AG04450 (cell line): Measurements from ENCODE around the gene FCHSD2. TPM values are rescaled to one million over a fixed set of nuclear protein-coding genes. Genes with fewer than 3 reads are reported as not detected.

Experiments used
- CTCF ChIA-PET: fragments of 300-600, 350-600 bp; formaldehyde crosslinking; extraction: SDS; loops from one replicate; lab custom pipeline; 2022; ENCODE audit warnings: antibody characterized with exemption, inconsistent platforms; lab: Charles Lee
- POLR2A ChIA-PET: fragments of 350-600 bp; formaldehyde crosslinking; extraction: SDS; loops from one replicate; lab custom pipeline; 2021; ENCODE audit warnings: antibody characterized with exemption, inconsistent platforms; lab: Yijun Ruan, JAX
- DNase-seq: peaks from one replicate; pipeline ENCODE4 v3.0.0-alpha.2; 2011; ENCODE audit warnings: low read depth, low spot score
- H3K27ac ChIP-seq: one replicate; pipeline ENCODE4 v1.5.1; 2012; ENCODE audit warnings: low read depth, low read length, control low read depth
- H3K27me3 ChIP-seq: one replicate; pipeline ENCODE4 v1.6.0; 2012; ENCODE audit warnings: low read length; ENCODE audit not compliant: control insufficient read depth, insufficient read depth
- H3K4me3 ChIP-seq: 2 replicates; pipeline ENCODE4 v1.5.1; 2011; ENCODE audit warnings: mild to moderate bottlenecking, low read depth, low read length, control low read depth
- H3K9me3 ChIP-seq: 2 replicates; pipeline ENCODE4 v1.5.1; 2012; ENCODE audit warnings: low read length; ENCODE audit not compliant: control insufficient read depth, insufficient read depth
- polyA plus RNA-seq: library from polyadenylated mRNA; depleted of rRNA; stranded (reverse); fragments of >200 nt; gene quantifications from 2 replicates; pipeline ENCODE4 v1.2.3, GENCODE V29; 2011
- TF ChIP-seq, protein P1 (sequence below): IDR thresholded peaks from 2 replicates; pipeline ENCODE4 v1.5.1; 2011; ENCODE audit warnings: low read depth, low read length, control low read depth, inconsistent platforms

FCHSD2 gene
- polyA plus RNA-seq, 1 experiment = 24.7 TPM

DNA sequence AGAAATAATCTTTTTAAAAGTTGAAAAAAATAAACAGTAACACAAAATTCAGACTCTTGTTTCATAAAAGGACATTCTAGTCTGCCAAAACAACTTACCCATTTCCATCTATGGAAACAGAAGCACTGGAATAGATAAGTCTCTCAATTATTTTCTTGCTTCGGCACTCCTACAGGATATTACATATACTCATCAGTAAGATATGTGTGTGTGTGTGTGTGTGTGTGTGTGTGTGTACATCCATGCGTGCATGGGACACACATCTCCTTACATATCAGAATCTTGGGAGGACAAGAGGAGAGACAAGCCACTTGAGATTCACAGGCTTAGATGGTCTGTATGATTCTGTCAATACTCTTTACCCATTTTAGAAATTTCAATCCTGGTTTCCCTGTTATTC, 183.3 kb downstream of the FCHSD2 start:
- Histone ChIP-seq H3K9me3 (no peaks in the 10 kb centered on the region), H3K27me3 (no peaks in the 10 kb centered on the region), H3K27ac (no peak overlapping the region), H3K4me3 (no peak overlapping the region)
- POLR2A ChIA-PET = no interaction called here
- CTCF ChIA-PET = no interaction called here
- TF ChIP-seq, protein P1, sequence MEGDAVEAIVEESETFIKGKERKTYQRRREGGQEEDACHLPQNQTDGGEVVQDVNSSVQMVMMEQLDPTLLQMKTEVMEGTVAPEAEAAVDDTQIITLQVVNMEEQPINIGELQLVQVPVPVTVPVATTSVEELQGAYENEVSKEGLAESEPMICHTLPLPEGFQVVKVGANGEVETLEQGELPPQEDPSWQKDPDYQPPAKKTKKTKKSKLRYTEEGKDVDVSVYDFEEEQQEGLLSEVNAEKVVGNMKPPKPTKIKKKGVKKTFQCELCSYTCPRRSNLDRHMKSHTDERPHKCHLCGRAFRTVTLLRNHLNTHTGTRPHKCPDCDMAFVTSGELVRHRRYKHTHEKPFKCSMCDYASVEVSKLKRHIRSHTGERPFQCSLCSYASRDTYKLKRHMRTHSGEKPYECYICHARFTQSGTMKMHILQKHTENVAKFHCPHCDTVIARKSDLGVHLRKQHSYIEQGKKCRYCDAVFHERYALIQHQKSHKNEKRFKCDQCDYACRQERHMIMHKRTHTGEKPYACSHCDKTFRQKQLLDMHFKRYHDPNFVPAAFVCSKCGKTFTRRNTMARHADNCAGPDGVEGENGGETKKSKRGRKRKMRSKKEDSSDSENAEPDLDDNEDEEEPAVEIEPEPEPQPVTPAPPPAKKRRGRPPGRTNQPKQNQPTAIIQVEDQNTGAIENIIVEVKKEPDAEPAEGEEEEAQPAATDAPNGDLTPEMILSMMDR = no peak
- no peak for DNase-seq

DNA sequence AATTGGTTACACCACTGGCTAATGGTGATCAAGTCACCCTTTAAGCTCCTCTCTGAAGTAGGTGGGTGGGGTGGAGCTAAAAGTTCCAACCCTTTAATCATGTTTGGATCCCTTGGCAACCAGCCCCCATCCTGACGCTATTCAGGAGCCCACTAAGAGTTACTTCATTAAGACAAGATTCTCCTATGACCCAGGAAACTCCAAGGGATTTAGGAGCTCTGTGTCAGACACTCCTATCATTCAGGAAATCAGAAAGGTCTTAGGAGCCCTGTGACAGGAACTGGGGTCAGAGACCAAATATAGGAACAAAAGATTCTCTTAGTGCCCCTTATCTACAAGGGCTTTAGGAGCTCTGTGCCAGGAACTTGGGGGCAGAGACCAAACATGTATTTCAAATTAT, 186.7 kb downstream of the FCHSD2 start:
- Histone ChIP-seq H3K27ac (no peak overlapping the region), H3K4me3 (no peak overlapping the region), H3K9me3 (no peaks in the 10 kb centered on the region), H3K27me3 (no peaks in the 10 kb centered on the region)
- POLR2A ChIA-PET = no interaction called here
- DNase-seq = no peak
- CTCF ChIA-PET = no interaction called here
- TF ChIP-seq, protein P1 = no peak

DNA sequence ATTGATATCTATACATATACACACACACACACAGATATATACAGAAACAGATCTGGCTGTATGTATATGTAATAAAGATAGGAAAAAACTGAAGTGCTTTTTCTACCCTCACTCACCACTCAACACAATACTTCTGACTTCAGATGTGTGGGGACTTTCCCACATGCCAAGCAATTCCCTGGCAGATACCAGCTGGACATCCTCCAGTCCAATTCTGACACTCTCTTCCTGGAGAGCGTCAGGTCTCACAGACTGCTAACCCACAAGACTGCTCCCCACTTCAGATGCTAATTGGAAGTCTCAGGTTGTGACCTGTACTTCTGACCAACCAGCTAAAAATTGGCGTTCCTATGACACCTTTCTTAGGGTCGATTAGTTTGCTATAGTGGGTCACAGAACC, 187.3 kb downstream of the FCHSD2 start:
- Histone ChIP-seq H3K27ac (no peak overlapping the region), H3K27me3 (no peaks in the 10 kb centered on the region), H3K4me3 (no peak overlapping the region), H3K9me3 (no peaks in the 10 kb centered on the region)
- no peak for DNase-seq
- TF ChIP-seq, protein P1 = no peak
- ChIA-PET CTCF (no interaction called here), POLR2A (interaction anchor here (0.6 kb wide), 1 partner anchor 64 kb away, joined by 3 read pairs; no protein-coding TSS in a partner anchor)

DNA sequence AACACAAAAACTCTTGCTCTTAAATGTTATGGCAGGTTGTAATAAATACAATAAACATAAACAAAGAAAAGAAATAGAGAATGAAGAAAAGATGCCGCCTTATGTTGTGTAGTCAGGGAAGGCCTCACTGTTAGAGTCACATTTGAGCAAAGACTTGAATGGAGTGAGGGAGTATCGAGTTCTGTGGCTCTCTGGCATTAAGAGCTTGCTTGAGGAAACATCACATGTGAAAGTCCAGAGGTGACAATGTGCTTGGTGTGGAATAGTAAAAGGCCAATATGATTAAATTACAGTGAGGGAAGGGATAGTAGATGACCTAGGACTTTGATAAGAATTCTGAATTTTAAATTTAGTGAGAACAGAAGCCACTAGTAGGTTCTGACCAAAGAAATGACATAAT, 188.5 kb downstream of the FCHSD2 start:
- Histone ChIP-seq H3K27me3 (no peaks in the 10 kb centered on the region), H3K4me3 (no peak overlapping the region), H3K9me3 (no peaks in the 10 kb centered on the region), H3K27ac (no peak overlapping the region)
- POLR2A ChIA-PET = no interaction called here
- DNase-seq = no peak
- CTCF ChIA-PET = interaction anchor here (0.7 kb wide), 1 partner anchor 9 kb away, joined by 5 read pairs; no protein-coding TSS in a partner anchor
- TF ChIP-seq, protein P1 = no peak

DNA sequence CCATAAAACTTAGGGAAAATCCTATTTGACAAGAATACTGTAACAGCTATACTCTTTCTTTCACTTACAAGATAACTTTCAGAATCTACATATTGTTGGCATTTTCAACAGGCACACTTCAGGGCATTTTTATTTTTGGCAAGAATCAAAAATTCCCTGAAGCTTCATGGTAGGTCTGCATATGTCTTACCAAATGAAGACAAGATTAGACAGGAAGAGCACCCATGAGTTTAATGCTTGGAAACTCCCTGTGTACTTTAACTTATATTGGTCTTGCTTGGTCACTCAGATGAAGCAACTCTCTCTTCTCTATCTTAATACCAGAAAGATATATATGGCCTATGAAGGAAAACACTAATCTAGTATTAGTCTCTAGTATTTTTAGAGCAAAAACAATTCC, 190.2 kb downstream of the FCHSD2 start:
- TF ChIP-seq, protein P1 = no peak
- H3K4me3 ChIP-seq = no peak overlapping the region
- ChIA-PET CTCF (no interaction called here), POLR2A (no interaction called here)
- H3K27ac ChIP-seq = no peak overlapping the region
- no peak for DNase-seq
- no peaks in the 10 kb centered on the region for H3K27me3 ChIP-seq
- H3K9me3 ChIP-seq = no peaks in the 10 kb centered on the region
